ENCODE measurements around the gene FRA10AC1.

GRCh38 chr10:93746844-93747284 is 44.5 kb upstream of the FRA10AC1 start:
- TF ChIP-seq CTCF (IDR thresholded peaks at IDR 0.05) = no peak
- no peak for TF ChIP-seq POLR2A (IDR thresholded peaks at IDR 0.05)
